ENCODE results near the gene OR6A2. TPM values are rescaled to one million over a fixed set of nuclear protein-coding genes. Genes with fewer than 3 reads are reported as not detected.

Gene OR6A2
- polyA plus RNA-seq, 3 donors = not detected

DNA sequence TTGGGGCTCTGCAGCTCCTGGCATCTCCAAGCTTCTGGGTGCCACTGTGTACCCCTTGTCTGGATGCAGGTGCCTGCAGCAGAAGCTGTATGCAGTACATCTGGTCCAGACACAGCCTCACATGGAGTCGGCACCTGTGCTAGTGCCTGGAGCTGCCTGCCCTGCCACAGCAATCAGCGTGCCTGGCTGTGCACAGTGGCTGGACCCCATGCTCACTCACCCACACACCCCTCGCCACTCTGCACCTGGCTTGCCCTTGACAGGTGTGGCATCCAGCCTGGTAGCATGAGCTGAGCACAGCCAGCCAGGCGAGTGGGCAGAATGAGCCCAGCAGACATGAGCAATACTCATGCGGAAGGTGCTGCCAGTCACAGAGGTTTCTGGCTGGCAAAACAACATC lies 19.5 kb upstream of the OR6A2 start:
- WGBS (ENCODE audit: insufficient coverage) = 97% methylated on average over 5 of the region's 5 CpGs
- peaks cover 0 to 14% of the 10 kb centered on the region in 2 donors for H3K9me3 ChIP-seq (replicated peaks in 1 of 2; ENCODE audit: control insufficient read depth in 1 of 2, insufficient read depth in 1 of 2, low read length in 2 of 2)
- H3K36me3 Mint-ChIP-seq = no peaks in the 10 kb centered on the region
- H3K27ac ChIP-seq (ENCODE audit: low read depth in 1 of 2, low read length in 2 of 2) = no peak overlapping the region
- no peak overlapping the region for H3K9ac ChIP-seq (ENCODE audit: insufficient read depth, low read length, poor library complexity, severe bottlenecking)
- H4K20me1 ChIP-seq (ENCODE audit: insufficient read depth, low read length) = no peaks in the 10 kb centered on the region
- no peaks in the 10 kb centered on the region for H3K36me3 ChIP-seq (replicated peaks in 1 of 2; ENCODE audit: control insufficient read depth in 1 of 2, insufficient read depth in 2 of 2, low read length in 2 of 2)
- no peak overlapping the region for H3K4me2 ChIP-seq (replicated peaks; ENCODE audit: extremely low read depth, low read length, poor library complexity, severe bottlenecking)
- DNase-seq = no peak
- peaks cover 2 to 6% (median 2%) of the 10 kb centered on the region in 3 donors for H3K27me3 Mint-ChIP-seq (ENCODE audit: low read depth in 3 of 3)
- peaks cover 2 to 15% (median 7%) of the 10 kb centered on the region in 7 donors for H3K9me3 Mint-ChIP-seq
- H2AFZ ChIP-seq (ENCODE audit: insufficient read depth, low read depth, low read length, poor library complexity, severe bottlenecking) = no peak overlapping the region
- no peak overlapping the region for H3K4me3 ChIP-seq (replicated peaks in 1 of 3; ENCODE audit: low read depth in 2 of 3, low read length in 3 of 3)
- no peaks in the 10 kb centered on the region for H3K4me1 Mint-ChIP-seq
- no peaks in the 10 kb centered on the region for H3K4me1 ChIP-seq (ENCODE audit: control insufficient read depth in 1 of 2, insufficient read depth in 2 of 2, low read length in 2 of 2)
- intact Hi-C loops (cut with micrococcal nuclease) = loop anchor here in 1 of 2 donors (10.0 kb wide), 1 partner anchor 876 kb away; no protein-coding TSS in a partner anchor
- H3K27me3 ChIP-seq (ENCODE audit: control insufficient read depth in 2 of 2, insufficient read depth in 2 of 2, low read length in 2 of 2) = no peaks in the 10 kb centered on the region
- no peak overlapping the region for H3K4me3 Mint-ChIP-seq
- no peak overlapping the region for H3K27ac Mint-ChIP-seq
- TF ChIP-seq, protein P1, sequence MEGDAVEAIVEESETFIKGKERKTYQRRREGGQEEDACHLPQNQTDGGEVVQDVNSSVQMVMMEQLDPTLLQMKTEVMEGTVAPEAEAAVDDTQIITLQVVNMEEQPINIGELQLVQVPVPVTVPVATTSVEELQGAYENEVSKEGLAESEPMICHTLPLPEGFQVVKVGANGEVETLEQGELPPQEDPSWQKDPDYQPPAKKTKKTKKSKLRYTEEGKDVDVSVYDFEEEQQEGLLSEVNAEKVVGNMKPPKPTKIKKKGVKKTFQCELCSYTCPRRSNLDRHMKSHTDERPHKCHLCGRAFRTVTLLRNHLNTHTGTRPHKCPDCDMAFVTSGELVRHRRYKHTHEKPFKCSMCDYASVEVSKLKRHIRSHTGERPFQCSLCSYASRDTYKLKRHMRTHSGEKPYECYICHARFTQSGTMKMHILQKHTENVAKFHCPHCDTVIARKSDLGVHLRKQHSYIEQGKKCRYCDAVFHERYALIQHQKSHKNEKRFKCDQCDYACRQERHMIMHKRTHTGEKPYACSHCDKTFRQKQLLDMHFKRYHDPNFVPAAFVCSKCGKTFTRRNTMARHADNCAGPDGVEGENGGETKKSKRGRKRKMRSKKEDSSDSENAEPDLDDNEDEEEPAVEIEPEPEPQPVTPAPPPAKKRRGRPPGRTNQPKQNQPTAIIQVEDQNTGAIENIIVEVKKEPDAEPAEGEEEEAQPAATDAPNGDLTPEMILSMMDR (IDR thresholded peaks at IDR 0.05) = no peak
- H3K79me2 ChIP-seq (ENCODE audit: insufficient read depth, low read length) = no peaks in the 10 kb centered on the region

DNA sequence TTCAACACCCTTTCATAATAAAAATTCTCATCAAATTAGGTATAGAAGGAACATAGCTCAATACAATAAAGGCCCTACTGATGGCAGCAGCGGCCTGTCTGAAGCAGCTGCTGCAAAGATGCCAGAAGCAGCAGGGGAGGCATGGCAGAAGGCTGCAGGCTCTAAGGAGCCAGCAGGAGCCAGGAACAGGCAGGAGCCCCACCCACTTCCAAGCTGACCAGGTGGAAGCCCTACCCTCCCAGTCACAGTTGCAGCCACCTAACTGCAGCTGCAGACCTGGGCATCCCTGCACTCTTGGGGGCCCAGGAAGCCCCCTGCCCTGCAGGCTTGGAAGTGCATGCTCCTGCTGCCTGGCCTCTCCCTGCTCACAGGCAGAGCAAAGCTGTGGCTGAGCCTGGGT lies 18.2 kb upstream of the OR6A2 start:
- intact Hi-C loops (cut with micrococcal nuclease) = loop anchor here in 1 of 2 donors (10.0 kb wide), 1 partner anchor 877 kb away; no protein-coding TSS in a partner anchor
- Histone ChIP-seq H3K9me3 (replicated peaks in 1 of 2; ENCODE audit: control insufficient read depth in 1 of 2, insufficient read depth in 1 of 2, low read length in 2 of 2) (peaks cover 0 to 14% of the 10 kb centered on the region in 2 donors), H3K36me3 (replicated peaks in 1 of 2; ENCODE audit: control insufficient read depth in 1 of 2, insufficient read depth in 2 of 2, low read length in 2 of 2) (no peaks in the 10 kb centered on the region), H3K9ac (ENCODE audit: insufficient read depth, low read length, poor library complexity, severe bottlenecking) (no peak overlapping the region), H3K4me1 (ENCODE audit: control insufficient read depth in 1 of 2, insufficient read depth in 2 of 2, low read length in 2 of 2) (no peaks in the 10 kb centered on the region), H3K79me2 (ENCODE audit: insufficient read depth, low read length) (no peaks in the 10 kb centered on the region), H3K4me2 (replicated peaks; ENCODE audit: extremely low read depth, low read length, poor library complexity, severe bottlenecking) (no peak overlapping the region), H4K20me1 (ENCODE audit: insufficient read depth, low read length) (no peaks in the 10 kb centered on the region), H3K27ac (ENCODE audit: low read depth in 1 of 2, low read length in 2 of 2) (no peak overlapping the region), H2AFZ (ENCODE audit: insufficient read depth, low read depth, low read length, poor library complexity, severe bottlenecking) (no peak overlapping the region), H3K4me3 (replicated peaks in 1 of 3; ENCODE audit: low read depth in 2 of 3, low read length in 3 of 3) (no peak overlapping the region), H3K27me3 (ENCODE audit: control insufficient read depth in 2 of 2, insufficient read depth in 2 of 2, low read length in 2 of 2) (no peaks in the 10 kb centered on the region)
- WGBS (ENCODE audit: insufficient coverage) = 100% methylated on average over 1 of the region's 1 CpG
- Mint-ChIP-seq H3K9me3 (peaks cover 2 to 15% (median 7%) of the 10 kb centered on the region in 7 donors), H3K4me3 (no peak overlapping the region), H3K4me1 (no peaks in the 10 kb centered on the region), H3K36me3 (no peaks in the 10 kb centered on the region), H3K27ac (no peak overlapping the region), H3K27me3 (ENCODE audit: low read depth in 3 of 3) (peaks cover 0 to 5% (median 2%) of the 10 kb centered on the region in 3 donors)
- TF ChIP-seq, protein P1 (IDR thresholded peaks at IDR 0.05) = no peak
- no peak for DNase-seq
